Lung (tissue), 12 donors: ENCODE measurements around the gene RNH1. TPM values are rescaled to one million over a fixed set of nuclear protein-coding genes. Genes with fewer than 3 reads are reported as not detected.

ENCODE experiments used
- ATAC-seq: fragments of 200-7000 bp; cut with Tn5 transposase; one replicate; pipeline ENCODE4 v1.9.1; 2020; ENCODE audit warnings: moderate number of reproducible peaks; ENCODE audit not compliant: insufficient read depth, low FRiP score
- DNase-seq, 3 donors: peaks; one replicate each; pipeline ENCODE4 v3.0.0-alpha.2; 2013 to 2017
- H3K27ac ChIP-seq, 2 donors: one replicate each; pipeline ENCODE4 v1.5.1; 2013; ENCODE audit warnings: mild to moderate bottlenecking in 2 of 2, moderate library complexity in 2 of 2, control low read depth in 1 of 2, inconsistent platforms in 1 of 2, low read depth in 1 of 2, low read length in 1 of 2
- H3K27me3 ChIP-seq, 3 donors: one replicate each; pipeline ENCODE4 v1.5.1; 2013; ENCODE audit warnings: low read length in 2 of 3; ENCODE audit not compliant: control insufficient read depth in 3 of 3, insufficient read depth in 3 of 3
- H3K36me3 ChIP-seq, 4 donors: one replicate each; pipeline ENCODE4 v1.5.1; 2013; ENCODE audit warnings: low read length in 4 of 4, mild to moderate bottlenecking in 1 of 4, moderate library complexity in 1 of 4; ENCODE audit not compliant: control insufficient read depth in 4 of 4, insufficient read depth in 4 of 4
- H3K4me1 ChIP-seq, 5 donors: one replicate each; pipeline ENCODE4 v1.5.1; 2013; ENCODE audit warnings: low read length in 5 of 5, mild to moderate bottlenecking in 2 of 5, moderate library complexity in 1 of 5; ENCODE audit not compliant: control insufficient read depth in 5 of 5, insufficient read depth in 5 of 5
- H3K4me3 ChIP-seq: one replicate; pipeline ENCODE4 v1.5.1; 2013; ENCODE audit warnings: mild to moderate bottlenecking, control low read depth, moderate library complexity
- H3K9ac ChIP-seq, 2 donors: one replicate each; pipeline ENCODE4 v1.5.1; 2013; ENCODE audit warnings: low read length in 2 of 2, control low read depth in 1 of 2; ENCODE audit not compliant: insufficient read depth in 1 of 2
- H3K9me3 ChIP-seq, 4 donors: one replicate each; pipeline ENCODE4 v1.5.1; 2013; ENCODE audit warnings: low read length in 3 of 4, mild to moderate bottlenecking in 1 of 4, moderate library complexity in 1 of 4; ENCODE audit not compliant: control insufficient read depth in 4 of 4, insufficient read depth in 3 of 4
- WGBS, 2 donors: extraction: QIAGEN DNeasy Blood & Tissue Kit; methylation state at CpG; one replicate each; pipeline ENCODE4 v1.1.7; 2013; 5-methylcytosine and 5-hydroxymethylcytosine counted together
- polyA plus RNA-seq, 2 donors: library from polyadenylated mRNA; stranded (reverse); fragments of 200-250 nt; gene quantifications; one replicate each; pipeline ENCODE4 v1.2.1, GENCODE V29; 2013
- total RNA-seq, 2 donors: library from RNA; depleted of rRNA in 1 of 2; stranded (reverse); fragments of >200 nt in 1 of 2; gene quantifications; one replicate each; pipeline ENCODE4 v1.2.1, GENCODE V29; 2014 to 2021
- TF ChIP-seq, protein P1 (sequence below): IDR thresholded peaks from 2 replicates; pipeline ENCODE4 v1.5.1; 2012; ENCODE audit warnings: mild to moderate bottlenecking; ENCODE audit errors: control extremely low read depth, extremely low read depth
- donor health status: control.
- donor health status: control.
- donor health status: Bipolar disorder and iron deficiency.
- donor health status: healthy.
- donor health status: DM: yes; HTN: yes; CAD: no.

RNH1 gene
- total and polyA plus RNA-seq, 4 donors, result 152 to 315 (median 233) TPM

DNA sequence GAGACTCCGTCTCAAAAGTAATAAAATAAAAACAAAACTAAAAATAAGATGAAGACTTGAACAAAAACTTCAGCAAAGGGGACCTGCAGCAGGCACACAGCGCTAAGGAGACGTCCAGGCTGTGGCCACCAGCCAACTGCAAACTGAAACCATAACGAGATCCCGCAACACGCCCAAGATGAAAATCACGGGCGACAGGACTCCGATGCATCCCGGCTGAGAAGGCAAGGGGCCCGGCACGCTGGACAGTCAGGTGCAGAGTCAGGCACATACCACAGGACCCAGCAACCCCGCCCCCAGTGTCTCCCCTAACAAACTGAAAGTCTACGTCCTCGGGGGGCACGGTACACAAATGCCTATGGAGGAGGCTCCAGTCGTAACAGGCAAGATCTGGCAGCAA, 19.1 kb upstream of the RNH1 start:
- WGBS, 2 donors, result 84 to 88% methylated on average over 17 of the region's 17 CpGs
- DNase-seq (no peak), ATAC-seq (no peak)

DNA sequence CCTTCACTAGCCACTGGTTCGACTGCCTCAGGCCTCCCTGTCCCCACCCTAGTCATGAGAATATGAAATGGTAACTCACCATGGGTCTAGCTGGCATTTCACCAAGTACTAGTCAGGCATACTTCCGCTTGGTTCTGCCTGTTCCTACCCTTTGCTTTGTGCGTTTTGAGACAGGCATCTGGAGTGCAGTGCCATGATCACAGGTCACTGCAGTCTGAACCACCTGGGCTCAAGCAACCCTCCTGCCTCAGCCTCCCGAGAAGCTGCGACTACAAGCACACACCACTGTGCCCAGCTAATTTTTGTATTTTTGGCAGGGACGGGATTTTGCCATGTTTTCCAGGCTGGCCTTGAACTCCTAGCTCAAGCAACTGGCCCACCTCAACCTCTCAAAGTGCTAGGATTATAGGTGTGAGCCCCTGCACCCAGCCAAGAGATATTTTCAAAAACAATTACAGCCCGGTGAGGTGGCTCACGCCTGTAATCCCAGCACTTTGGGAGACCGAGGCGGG, 14.2 kb upstream of the RNH1 start:
- ATAC-seq, result no peak
- no peak overlapping the region for H3K9ac ChIP-seq
- no peaks in the 10 kb centered on the region for H3K27me3 ChIP-seq
- no peak overlapping the region for H3K4me3 ChIP-seq
- no peak for DNase-seq
- H3K36me3 ChIP-seq, result no peaks in the 10 kb centered on the region
- no peaks in the 10 kb centered on the region for H3K9me3 ChIP-seq
- no peak overlapping the region for H3K27ac ChIP-seq
- H3K4me1 ChIP-seq, result no peaks in the 10 kb centered on the region
- WGBS, 2 donors, result 88 to 94% methylated on average over 10 of the region's 10 CpGs
- TF ChIP-seq, protein P1, sequence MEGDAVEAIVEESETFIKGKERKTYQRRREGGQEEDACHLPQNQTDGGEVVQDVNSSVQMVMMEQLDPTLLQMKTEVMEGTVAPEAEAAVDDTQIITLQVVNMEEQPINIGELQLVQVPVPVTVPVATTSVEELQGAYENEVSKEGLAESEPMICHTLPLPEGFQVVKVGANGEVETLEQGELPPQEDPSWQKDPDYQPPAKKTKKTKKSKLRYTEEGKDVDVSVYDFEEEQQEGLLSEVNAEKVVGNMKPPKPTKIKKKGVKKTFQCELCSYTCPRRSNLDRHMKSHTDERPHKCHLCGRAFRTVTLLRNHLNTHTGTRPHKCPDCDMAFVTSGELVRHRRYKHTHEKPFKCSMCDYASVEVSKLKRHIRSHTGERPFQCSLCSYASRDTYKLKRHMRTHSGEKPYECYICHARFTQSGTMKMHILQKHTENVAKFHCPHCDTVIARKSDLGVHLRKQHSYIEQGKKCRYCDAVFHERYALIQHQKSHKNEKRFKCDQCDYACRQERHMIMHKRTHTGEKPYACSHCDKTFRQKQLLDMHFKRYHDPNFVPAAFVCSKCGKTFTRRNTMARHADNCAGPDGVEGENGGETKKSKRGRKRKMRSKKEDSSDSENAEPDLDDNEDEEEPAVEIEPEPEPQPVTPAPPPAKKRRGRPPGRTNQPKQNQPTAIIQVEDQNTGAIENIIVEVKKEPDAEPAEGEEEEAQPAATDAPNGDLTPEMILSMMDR, result no peak

More for the DNA sequence above, 19.1 kb upstream of the RNH1 start:
- peaks cover 0 to 6% (median 0%) of the 10 kb centered on the region in 4 donors for H3K36me3 ChIP-seq
- no peaks in the 10 kb centered on the region for H3K9me3 ChIP-seq
- no peak overlapping the region for H3K27ac ChIP-seq
- no peak overlapping the region for H3K4me3 ChIP-seq
- no peaks in the 10 kb centered on the region for H3K27me3 ChIP-seq
- peaks cover 0 to 7% (median 0%) of the 10 kb centered on the region in 5 donors for H3K4me1 ChIP-seq
- no peak overlapping the region for H3K9ac ChIP-seq
- TF ChIP-seq, protein P1, result no peak

DNA sequence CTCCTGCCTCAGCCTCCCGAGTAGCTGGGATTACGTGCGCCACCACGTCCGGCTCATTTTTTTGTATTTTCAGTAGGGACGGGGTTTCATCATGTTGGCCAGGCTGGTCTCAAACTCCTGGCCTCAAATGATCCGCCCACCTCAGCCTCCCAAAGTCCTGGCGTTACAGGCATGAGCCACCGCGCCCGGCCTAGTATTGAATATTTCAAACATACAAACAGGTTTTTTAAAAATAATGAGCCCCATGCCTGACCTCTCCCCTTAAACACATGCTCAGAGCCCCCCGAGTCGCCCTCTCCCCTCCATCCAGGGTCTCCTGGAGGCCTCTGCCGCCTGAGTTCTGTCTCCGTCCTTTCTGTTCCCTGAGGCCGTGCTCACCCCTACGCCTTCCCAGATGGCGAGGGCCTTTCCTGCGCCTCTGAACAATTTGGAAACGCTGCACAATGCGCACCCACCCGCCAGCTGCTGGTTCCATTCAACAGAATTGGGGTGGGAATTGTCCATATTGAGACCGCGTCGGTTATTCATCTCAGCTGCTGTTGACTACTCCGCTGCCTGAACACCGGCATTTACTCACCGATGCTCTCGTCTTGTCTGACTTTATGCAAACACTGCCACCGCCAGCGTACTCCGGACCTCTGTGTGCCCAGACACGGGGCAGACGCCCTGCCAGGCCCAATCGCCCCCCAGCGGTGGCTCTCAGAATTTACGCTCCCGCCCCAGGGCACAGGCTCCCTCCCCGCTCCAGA, 13.6 kb upstream of the RNH1 start:
- no peak for ATAC-seq
- Histone ChIP-seq H3K4me3 (no peak overlapping the region), H3K27ac (no peak overlapping the region), H3K27me3 (no peaks in the 10 kb centered on the region), H3K36me3 (no peaks in the 10 kb centered on the region), H3K9ac (no peak overlapping the region), H3K9me3 (no peaks in the 10 kb centered on the region), H3K4me1 (no peaks in the 10 kb centered on the region)
- no peak for DNase-seq
- TF ChIP-seq, protein P1, result no peak
- 95% methylated on average over 39 of the region's 39 CpGs for WGBS, 2 donors
